ENCODE measurements around the gene ZSCAN10.
"Not testable (repeated sequence)": the region's sequence is repeated elsewhere in the genome, so short reads cannot be mapped to it uniquely, and the experiment has no call there.

Gene ZSCAN10

GRCh38 chr16:3073448-3073847 lies 25.6 kb downstream of the ZSCAN10 start:
- H3K9ac ChIP-seq (ENCODE audit: low read depth, low read length): no peak overlapping the region
- no peak overlapping the region for H3K4me3 ChIP-seq (ENCODE audit: low read depth, low read length)
- no peaks in the 10 kb centered on the region for H3K27me3 ChIP-seq (ENCODE audit: control insufficient read depth, insufficient read depth, low read length)
- no peaks in the 10 kb centered on the region for H3K36me3 ChIP-seq (ENCODE audit: control insufficient read depth, insufficient read depth, low read length)
- no peaks in the 10 kb centered on the region for H3K4me1 ChIP-seq (ENCODE audit: control insufficient read depth, insufficient read depth, low read length)
- no peaks in the 10 kb centered on the region for H3K9me3 ChIP-seq (ENCODE audit: control insufficient read depth, insufficient read depth, low read length)

- H3K27me3 ChIP-seq (ENCODE audit: control insufficient read depth, insufficient read depth, low read length); H3K9me3 ChIP-seq (ENCODE audit: control insufficient read depth, insufficient read depth, low read length); H3K4me1 ChIP-seq (ENCODE audit: control insufficient read depth, insufficient read depth, low read length); H3K4me3 ChIP-seq (ENCODE audit: low read depth, low read length); H3K9ac ChIP-seq (ENCODE audit: low read depth, low read length); H3K36me3 ChIP-seq (ENCODE audit: control insufficient read depth, insufficient read depth, low read length): not testable (repeated sequence)
Measured at GRCh38 chr16:3072576-3073263, 26.4 kb downstream of the ZSCAN10 start.

- H3K4me3 ChIP-seq (ENCODE audit: low read depth, low read length); H3K4me1 ChIP-seq (ENCODE audit: control insufficient read depth, insufficient read depth, low read length); H3K9ac ChIP-seq (ENCODE audit: low read depth, low read length); H3K27me3 ChIP-seq (ENCODE audit: control insufficient read depth, insufficient read depth, low read length); H3K36me3 ChIP-seq (ENCODE audit: control insufficient read depth, insufficient read depth, low read length); H3K9me3 ChIP-seq (ENCODE audit: control insufficient read depth, insufficient read depth, low read length): not testable (repeated sequence)
Measured at GRCh38 chr16:3072148-3072547, 26.9 kb downstream of the ZSCAN10 start.

- H3K4me1 ChIP-seq (ENCODE audit: control insufficient read depth, insufficient read depth, low read length): no peaks in the 10 kb centered on the region
- H3K9me3 ChIP-seq (ENCODE audit: control insufficient read depth, insufficient read depth, low read length): no peaks in the 10 kb centered on the region
- no peak overlapping the region for H3K4me3 ChIP-seq (ENCODE audit: low read depth, low read length)
- H3K27me3 ChIP-seq (ENCODE audit: control insufficient read depth, insufficient read depth, low read length): no peaks in the 10 kb centered on the region
- H3K9ac ChIP-seq (ENCODE audit: low read depth, low read length): no peak overlapping the region
- no peaks in the 10 kb centered on the region for H3K36me3 ChIP-seq (ENCODE audit: control insufficient read depth, insufficient read depth, low read length)
Measured at GRCh38 chr16:3071655-3072054, 27.4 kb downstream of the ZSCAN10 start.

- H3K4me1 ChIP-seq (ENCODE audit: control insufficient read depth, insufficient read depth, low read length): peaks cover under 1% of the 10 kb centered on the region
- no peaks in the 10 kb centered on the region for H3K27me3 ChIP-seq (ENCODE audit: control insufficient read depth, insufficient read depth, low read length)
- H3K4me3 ChIP-seq (ENCODE audit: low read depth, low read length): no peak overlapping the region
- no peaks in the 10 kb centered on the region for H3K9me3 ChIP-seq (ENCODE audit: control insufficient read depth, insufficient read depth, low read length)
- H3K9ac ChIP-seq (ENCODE audit: low read depth, low read length): no peak overlapping the region
- H3K36me3 ChIP-seq (ENCODE audit: control insufficient read depth, insufficient read depth, low read length): no peaks in the 10 kb centered on the region
Measured at GRCh38 chr16:3070608-3071111, 28.4 kb downstream of the ZSCAN10 start.

GRCh38 chr16:3069146-3069545 lies 29.9 kb downstream of the ZSCAN10 start:
- H3K4me1 ChIP-seq (ENCODE audit: control insufficient read depth, insufficient read depth, low read length); H3K9me3 ChIP-seq (ENCODE audit: control insufficient read depth, insufficient read depth, low read length); H3K27me3 ChIP-seq (ENCODE audit: control insufficient read depth, insufficient read depth, low read length); H3K4me3 ChIP-seq (ENCODE audit: low read depth, low read length); H3K36me3 ChIP-seq (ENCODE audit: control insufficient read depth, insufficient read depth, low read length); H3K9ac ChIP-seq (ENCODE audit: low read depth, low read length): not testable (repeated sequence)

GRCh38 chr16:3068487-3068886 lies 30.6 kb downstream of the ZSCAN10 start:
- Histone ChIP-seq H3K9me3 (ENCODE audit: control insufficient read depth, insufficient read depth, low read length) (no peaks in the 10 kb centered on the region), H3K36me3 (ENCODE audit: control insufficient read depth, insufficient read depth, low read length) (no peaks in the 10 kb centered on the region), H3K27me3 (ENCODE audit: control insufficient read depth, insufficient read depth, low read length) (no peaks in the 10 kb centered on the region), H3K4me1 (ENCODE audit: control insufficient read depth, insufficient read depth, low read length) (peaks cover 5% of the 10 kb centered on the region), H3K9ac (ENCODE audit: low read depth, low read length) (no peak overlapping the region), H3K4me3 (ENCODE audit: low read depth, low read length) (no peak overlapping the region)

GRCh38 chr16:3066440-3066748 lies 32.7 kb downstream of the ZSCAN10 start:
- no peak overlapping the region for H3K9ac ChIP-seq (ENCODE audit: low read depth, low read length)
- H3K4me1 ChIP-seq (ENCODE audit: control insufficient read depth, insufficient read depth, low read length): peaks cover 5% of the 10 kb centered on the region
- H3K36me3 ChIP-seq (ENCODE audit: control insufficient read depth, insufficient read depth, low read length): no peaks in the 10 kb centered on the region
- no peak overlapping the region for H3K4me3 ChIP-seq (ENCODE audit: low read depth, low read length)
- H3K27me3 ChIP-seq (ENCODE audit: control insufficient read depth, insufficient read depth, low read length): no peaks in the 10 kb centered on the region
- no peaks in the 10 kb centered on the region for H3K9me3 ChIP-seq (ENCODE audit: control insufficient read depth, insufficient read depth, low read length)

- Histone ChIP-seq H3K9me3 (ENCODE audit: control insufficient read depth, insufficient read depth, low read length) (no peaks in the 10 kb centered on the region), H3K36me3 (ENCODE audit: control insufficient read depth, insufficient read depth, low read length) (no peaks in the 10 kb centered on the region), H3K27me3 (ENCODE audit: control insufficient read depth, insufficient read depth, low read length) (no peaks in the 10 kb centered on the region), H3K4me3 (ENCODE audit: low read depth, low read length) (no peak overlapping the region), H3K9ac (ENCODE audit: low read depth, low read length) (no peak overlapping the region), H3K4me1 (ENCODE audit: control insufficient read depth, insufficient read depth, low read length) (peaks cover 5% of the 10 kb centered on the region)
Measured at GRCh38 chr16:3065742-3066439, 33.2 kb downstream of the ZSCAN10 start.

- Histone ChIP-seq H3K27me3 (ENCODE audit: control insufficient read depth, insufficient read depth, low read length) (peaks cover under 1% of the 10 kb centered on the region), H3K9me3 (ENCODE audit: control insufficient read depth, insufficient read depth, low read length) (no peaks in the 10 kb centered on the region), H3K4me1 (ENCODE audit: control insufficient read depth, insufficient read depth, low read length) (peaks cover 5% of the 10 kb centered on the region), H3K36me3 (ENCODE audit: control insufficient read depth, insufficient read depth, low read length) (no peaks in the 10 kb centered on the region), H3K4me3 (ENCODE audit: low read depth, low read length) (no peak within 1 kb of the TSS), H3K9ac (ENCODE audit: low read depth, low read length) (no peak within 1 kb of the TSS)
Measured at GRCh38 chr16:3065069-3065741, 33.9 kb downstream of the ZSCAN10 start, which contains the start of gene IL32. TSS of gene IL32 (plus strand) at chr16:3065640. CDS start at chr16:3065812, 172 bp downstream.

- H3K27me3 ChIP-seq (ENCODE audit: control insufficient read depth, insufficient read depth, low read length): peaks cover 5% of the 10 kb centered on the region
- H3K36me3 ChIP-seq (ENCODE audit: control insufficient read depth, insufficient read depth, low read length): no peaks in the 10 kb centered on the region
- H3K4me1 ChIP-seq (ENCODE audit: control insufficient read depth, insufficient read depth, low read length): peaks cover 5% of the 10 kb centered on the region
- H3K4me3 ChIP-seq (ENCODE audit: low read depth, low read length): peak overlapping the region; percentile 4
- no peaks in the 10 kb centered on the region for H3K9me3 ChIP-seq (ENCODE audit: control insufficient read depth, insufficient read depth, low read length)
- H3K9ac ChIP-seq (ENCODE audit: low read depth, low read length): no peak overlapping the region
Measured at GRCh38 chr16:3063625-3064386, 35.3 kb downstream of the ZSCAN10 start.

Measured in iPS-15b (cell line).